H1 (cell line): ENCODE data around the gene GFPT1. TPM values are rescaled to one million over a fixed set of nuclear protein-coding genes. Genes with fewer than 3 reads are reported as not detected.

ENCODE experiments used
- ASH2L ChIP-seq: fragments of 200-600, 300-600 bp; sonication (generic); IDR thresholded peaks from one replicate; pipeline ENCODE4 v1.7.1; 2017; ENCODE audit warnings: low read length
- HDAC6 ChIP-seq: IDR thresholded peaks from one replicate; pipeline ENCODE4 v1.7.1; 2012; ENCODE audit warnings: low read depth, mild to moderate bottlenecking, inconsistent platforms, low read length, moderate library complexity
- SP2 ChIP-seq: IDR thresholded peaks from 2 replicates; pipeline ENCODE4 v1.6.1; 2012; ENCODE audit warnings: mild to moderate bottlenecking, low read length, inconsistent platforms
- TBP ChIP-seq: IDR thresholded peaks from 2 replicates; pipeline ENCODE4 v1.6.1; 2011; ENCODE audit warnings: low read depth, low read length, improper control_type of control experiment
- polyA plus RNA-seq, 7 experiments: library from polyadenylated mRNA; depleted of rRNA in 3 of 7; stranded (reverse) in 5 of 7; unstranded in 2 of 7; fragments of >200 nt in 5 of 7; fragments of 200-250 nt in 2 of 7; gene quantifications; 1 replicate in 5 of 7; 2 replicates in 1 of 7; 4 replicates in 1 of 7; pipeline versions ENCODE4 v1.2.1 to v1.2.3, GENCODE V29; 2011 to 2013; ENCODE audit warnings: missing spikeins in 2 of 7, mixed read lengths in 2 of 7
- total RNA-seq: library from RNA; stranded (reverse); fragmentation: NEBNext Ultra II Directional; extraction: Animal tissue kit (Norgen Biotek cat#: 25700); gene quantifications from 2 replicates; pipeline ENCODE4 v1.2.1, GENCODE V29; 2021
- TF ChIP-seq, protein P1 (sequence below): IDR thresholded peaks from 2 replicates; pipeline ENCODE4 v1.6.1; 2011; ENCODE audit warnings: low read length, improper control_type of control experiment

Gene GFPT1
- total and polyA plus RNA-seq, 2 of the 8 experiments (the other 6 are each of a cell fraction or from before 2014, with no cell fraction given), result 13.3 to 76.2 TPM

DNA sequence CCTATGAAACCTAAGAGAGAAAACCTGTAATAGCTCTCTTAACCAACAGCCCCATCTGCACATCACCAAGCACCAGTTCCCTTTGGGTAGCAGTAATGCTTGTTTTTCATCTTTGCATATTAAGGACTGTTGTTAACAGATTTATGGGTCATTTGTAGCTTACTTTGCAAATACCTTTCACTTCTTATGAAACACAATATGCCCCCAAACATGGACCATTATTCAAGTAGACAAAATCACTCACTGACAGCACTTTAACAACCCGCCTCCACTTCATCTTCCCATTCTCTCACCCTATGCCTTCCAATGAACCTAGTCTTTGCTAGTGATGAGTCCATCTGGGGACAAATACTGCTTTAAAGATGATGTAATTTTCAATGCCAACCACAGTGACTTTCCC is 64.4 kb downstream of the GFPT1 start (continued):
- TF ChIP-seq SP2 (no peak), ASH2L (no peak), HDAC6 (no peak), TBP (no peak)
- TF ChIP-seq, protein P1, sequence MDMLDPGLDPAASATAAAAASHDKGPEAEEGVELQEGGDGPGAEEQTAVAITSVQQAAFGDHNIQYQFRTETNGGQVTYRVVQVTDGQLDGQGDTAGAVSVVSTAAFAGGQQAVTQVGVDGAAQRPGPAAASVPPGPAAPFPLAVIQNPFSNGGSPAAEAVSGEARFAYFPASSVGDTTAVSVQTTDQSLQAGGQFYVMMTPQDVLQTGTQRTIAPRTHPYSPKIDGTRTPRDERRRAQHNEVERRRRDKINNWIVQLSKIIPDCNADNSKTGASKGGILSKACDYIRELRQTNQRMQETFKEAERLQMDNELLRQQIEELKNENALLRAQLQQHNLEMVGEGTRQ, result no peak
